Tibial artery (tissue), 4 donors: ENCODE measurements around the gene PPP1R1A.

Experiments used
- DNase-seq, 2 donors: peaks; one replicate each; pipeline ENCODE4 v3.0.0-alpha.2; 2019
- H3K27ac ChIP-seq, 2 donors: fragments of 200-600 bp; sonication (generic) in 1 of 2; 1 replicate in 1 of 2; 2 replicates in 1 of 2; pipeline ENCODE4 v1.5.1; 2018 to 2019; ENCODE audit warnings: mild to moderate bottlenecking in 1 of 2
- H3K27me3 ChIP-seq, 2 donors: fragments of 200-600 bp; sonication (generic) in 1 of 2; one replicate each; pipeline versions ENCODE4 v1.5.1 to v1.6.0; 2016 to 2019
- H3K36me3 ChIP-seq, 3 donors: fragments of 200-600 bp; sonication (generic) in 2 of 3; one replicate each; pipeline ENCODE4 v1.5.1; 2016 to 2019; ENCODE audit warnings: mild to moderate bottlenecking in 2 of 3
- H3K4me1 ChIP-seq, 4 donors: fragments of 200-600 bp; sonication (generic) in 2 of 4; 1 replicate in 3 of 4; 2 replicates in 1 of 4; pipeline ENCODE4 v1.5.1; 2016 to 2019
- H3K4me3 ChIP-seq, 2 donors: fragments of 200-600 bp; sonication (generic) in 1 of 2; 1 replicate in 1 of 2; 2 replicates in 1 of 2; pipeline ENCODE4 v1.5.1; 2018 to 2019; ENCODE audit warnings: mild to moderate bottlenecking in 2 of 2
- H3K9me3 ChIP-seq, 3 donors: fragments of 200-600 bp; sonication (generic) in 1 of 3; one replicate each; pipeline ENCODE4 v1.5.1; 2016 to 2019
- intact Hi-C: fragments of 100-400 bp; cut with DNase I; formaldehyde crosslinking; loops from one replicate; pipeline ENCODE4 v1.15.0; 2023; ENCODE audit warnings: low total_unique reads
- TF ChIP-seq, protein P1 (sequence below), 2 experiments: fragments of 200-600 bp in 1 of 2; fragments of 450-650 bp in 1 of 2; IDR thresholded peaks; one replicate each; pipeline ENCODE4 v1.5.1; 2017 to 2019; ENCODE audit warnings: antibody characterized with exemption in 2 of 2, mild to moderate bottlenecking in 1 of 2, moderate library complexity in 1 of 2

Gene PPP1R1A

DNA sequence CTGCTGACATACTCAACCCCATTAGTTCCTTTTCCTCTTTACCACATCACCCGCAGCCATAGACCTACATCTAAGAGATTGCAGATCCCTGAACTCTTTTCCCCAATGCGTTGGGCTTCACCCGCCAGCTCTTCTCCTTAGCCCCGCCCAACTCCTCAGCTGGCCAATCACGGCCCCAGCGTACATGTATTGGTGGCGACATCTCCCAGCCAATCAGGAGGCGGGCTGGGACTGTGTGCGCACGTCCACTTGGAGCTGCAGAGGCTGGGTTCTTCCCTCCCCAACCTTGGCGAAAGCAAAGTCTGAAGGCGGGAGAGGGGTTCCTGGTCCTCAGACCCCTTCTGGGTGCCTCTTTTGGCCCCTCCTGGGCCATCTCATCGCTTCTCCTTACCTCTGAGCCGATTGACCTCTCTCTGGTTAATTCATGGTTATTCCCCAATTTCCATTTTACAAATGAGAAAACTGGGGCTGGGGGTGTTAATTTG, 28.0 kb downstream of the PPP1R1A start:
- peaks cover 0 to 43% (median 19%) of the 10 kb centered on the region in 4 donors for H3K4me1 ChIP-seq

DNA sequence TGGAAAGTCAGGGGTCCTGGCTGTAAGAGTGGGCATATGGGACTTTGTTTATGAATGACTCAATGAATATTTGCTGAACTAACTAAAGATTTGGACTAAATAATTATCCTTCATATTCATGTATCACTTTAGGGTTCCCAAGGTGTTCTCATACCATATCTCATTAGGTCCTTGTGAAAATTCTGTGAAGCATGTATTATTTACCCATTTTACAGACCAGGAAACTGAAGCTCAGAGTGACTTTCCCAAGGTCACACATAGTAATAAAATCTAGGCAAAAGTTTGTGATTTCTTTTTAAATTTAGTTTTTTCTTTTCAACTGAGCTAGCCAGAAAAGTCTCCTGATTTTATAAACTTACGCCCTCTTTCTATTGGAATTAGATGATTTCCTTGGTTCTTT, 29.7 kb downstream of the PPP1R1A start:
- no peak overlapping the region for H3K4me3 ChIP-seq
- H3K27me3 ChIP-seq: no peaks in the 10 kb centered on the region
- DNase-seq: no peak
- TF ChIP-seq, protein P1, sequence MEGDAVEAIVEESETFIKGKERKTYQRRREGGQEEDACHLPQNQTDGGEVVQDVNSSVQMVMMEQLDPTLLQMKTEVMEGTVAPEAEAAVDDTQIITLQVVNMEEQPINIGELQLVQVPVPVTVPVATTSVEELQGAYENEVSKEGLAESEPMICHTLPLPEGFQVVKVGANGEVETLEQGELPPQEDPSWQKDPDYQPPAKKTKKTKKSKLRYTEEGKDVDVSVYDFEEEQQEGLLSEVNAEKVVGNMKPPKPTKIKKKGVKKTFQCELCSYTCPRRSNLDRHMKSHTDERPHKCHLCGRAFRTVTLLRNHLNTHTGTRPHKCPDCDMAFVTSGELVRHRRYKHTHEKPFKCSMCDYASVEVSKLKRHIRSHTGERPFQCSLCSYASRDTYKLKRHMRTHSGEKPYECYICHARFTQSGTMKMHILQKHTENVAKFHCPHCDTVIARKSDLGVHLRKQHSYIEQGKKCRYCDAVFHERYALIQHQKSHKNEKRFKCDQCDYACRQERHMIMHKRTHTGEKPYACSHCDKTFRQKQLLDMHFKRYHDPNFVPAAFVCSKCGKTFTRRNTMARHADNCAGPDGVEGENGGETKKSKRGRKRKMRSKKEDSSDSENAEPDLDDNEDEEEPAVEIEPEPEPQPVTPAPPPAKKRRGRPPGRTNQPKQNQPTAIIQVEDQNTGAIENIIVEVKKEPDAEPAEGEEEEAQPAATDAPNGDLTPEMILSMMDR (IDR thresholded peaks at IDR 0.05): no peak
- intact Hi-C loops: no loop called here
- peaks cover 0 to 32% (median 19%) of the 10 kb centered on the region in 4 donors for H3K4me1 ChIP-seq
- no peaks in the 10 kb centered on the region for H3K9me3 ChIP-seq
- no peak overlapping the region for H3K27ac ChIP-seq
- no peaks in the 10 kb centered on the region for H3K36me3 ChIP-seq

More for the DNA sequence above, 28.0 kb downstream of the PPP1R1A start:
- Histone ChIP-seq H3K27me3 (no peaks in the 10 kb centered on the region), H3K27ac (peak overlapping the region; percentile 83 to 86), H3K4me3 (peak overlapping the region; percentile 50 to 59), H3K9me3 (no peaks in the 10 kb centered on the region), H3K36me3 (no peaks in the 10 kb centered on the region)
- intact Hi-C loops: no loop called here
- TF ChIP-seq, protein P1 (IDR thresholded peaks at IDR 0.05): no peak
- DNase-seq: peak; percentile 97

DNA sequence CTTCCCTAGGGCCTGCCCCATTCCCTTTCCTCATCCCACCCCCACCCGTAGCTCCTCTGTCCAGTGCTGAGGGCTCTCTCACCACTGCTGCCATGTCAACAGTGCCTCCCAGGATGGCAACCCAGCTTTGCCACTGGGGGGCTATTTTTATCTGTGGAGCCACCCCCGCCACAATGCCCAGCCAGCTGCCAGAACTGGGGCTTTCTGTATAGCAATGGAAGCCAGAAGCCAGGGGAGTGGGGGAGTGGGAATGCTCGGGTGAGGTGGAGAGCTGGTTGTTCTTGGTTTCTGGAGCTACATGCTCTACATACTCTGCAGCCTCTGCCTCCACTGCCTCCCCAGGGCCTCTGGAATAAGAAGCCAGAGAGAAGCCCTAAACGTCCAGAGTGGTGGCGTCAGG, 30.1 kb downstream of the PPP1R1A start:
- intact Hi-C loops: no loop called here
- Histone ChIP-seq H3K36me3 (no peaks in the 10 kb centered on the region), H3K9me3 (no peaks in the 10 kb centered on the region), H3K27ac (no peak overlapping the region), H3K4me3 (no peak overlapping the region), H3K27me3 (no peaks in the 10 kb centered on the region), H3K4me1 (peaks cover 0 to 32% (median 19%) of the 10 kb centered on the region in 4 donors)
- TF ChIP-seq, protein P1 (IDR thresholded peaks at IDR 0.05): no peak
- DNase-seq: no peak

DNA sequence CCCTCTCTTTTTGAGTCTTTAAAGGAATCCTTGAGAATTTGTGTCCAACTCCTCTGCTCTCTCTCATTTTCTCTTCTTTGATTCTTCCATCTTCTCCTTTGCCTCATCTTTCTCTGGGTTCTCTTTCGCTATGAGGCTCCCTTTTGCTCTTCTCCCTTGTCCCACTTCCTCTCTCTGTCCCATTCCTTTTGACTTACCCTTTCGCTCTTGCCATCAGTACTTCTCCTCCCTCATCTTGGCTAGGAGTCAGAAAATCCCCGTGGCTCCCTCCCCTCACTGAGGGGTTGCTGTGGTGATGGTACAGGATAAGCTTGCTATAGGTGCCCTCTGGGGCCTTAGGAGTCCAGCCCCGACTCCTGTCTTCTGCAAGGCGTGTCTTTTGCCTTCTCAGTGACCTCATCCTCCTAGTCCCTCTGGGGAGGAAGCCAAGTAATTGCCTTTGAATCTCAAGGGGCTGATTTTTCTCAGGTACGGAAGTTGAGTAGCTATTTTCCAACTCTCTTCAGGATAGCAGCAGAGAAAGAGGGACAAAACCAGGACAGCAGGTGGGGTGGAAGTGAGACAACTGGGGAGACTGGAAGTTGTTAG, 32.7 kb downstream of the PPP1R1A start:
- TF ChIP-seq, protein P1 (IDR thresholded peaks at IDR 0.05): no peak
- Histone ChIP-seq H3K9me3 (no peaks in the 10 kb centered on the region), H3K27ac (no peak overlapping the region), H3K4me3 (no peak overlapping the region), H3K4me1 (peaks cover 0 to 8% (median 3%) of the 10 kb centered on the region in 4 donors), H3K27me3 (no peaks in the 10 kb centered on the region), H3K36me3 (no peaks in the 10 kb centered on the region)
- DNase-seq: no peak
- intact Hi-C loops: no loop called here

GRCh38 chr12:54549774-54550451, 38.5 kb downstream of the PPP1R1A start:
- Histone ChIP-seq H3K27ac (peak overlapping the region; percentile 47 to 70), H3K4me1 (peaks cover 0 to 19% (median 17%) of the 10 kb centered on the region in 4 donors), H3K9me3 (no peaks in the 10 kb centered on the region), H3K36me3 (no peaks in the 10 kb centered on the region), H3K27me3 (no peaks in the 10 kb centered on the region), H3K4me3 (peak overlapping the region; percentile 47 to 64)
- DNase-seq: no peak
- intact Hi-C loops: no loop called here
- TF ChIP-seq, protein P1 (IDR thresholded peaks at IDR 0.05): no peak
